OCI-LY1 (cell line): Measurements from ENCODE around the gene CCL11.

Experiments
- EZH2 ChIP-seq: fragments of 200-600 bp; sonication (generic), shearing (Covaris generic); IDR thresholded peaks from 2 replicates; pipeline ENCODE4 v1.8.0; 2017; ENCODE audit warnings: borderline replicate concordance, mixed run types, mild to moderate bottlenecking, antibody characterized with exemption, low read length, moderate library complexity, mixed read lengths
- TF ChIP-seq, protein P1 (sequence below): fragments of 200-600 bp; sonication (generic), shearing (Covaris generic); IDR thresholded peaks from 2 replicates; pipeline ENCODE4 v1.5.1; 2017; ENCODE audit warnings: mild to moderate bottlenecking, antibody characterized with exemption, low read length, moderate library complexity, mixed read lengths

DNA sequence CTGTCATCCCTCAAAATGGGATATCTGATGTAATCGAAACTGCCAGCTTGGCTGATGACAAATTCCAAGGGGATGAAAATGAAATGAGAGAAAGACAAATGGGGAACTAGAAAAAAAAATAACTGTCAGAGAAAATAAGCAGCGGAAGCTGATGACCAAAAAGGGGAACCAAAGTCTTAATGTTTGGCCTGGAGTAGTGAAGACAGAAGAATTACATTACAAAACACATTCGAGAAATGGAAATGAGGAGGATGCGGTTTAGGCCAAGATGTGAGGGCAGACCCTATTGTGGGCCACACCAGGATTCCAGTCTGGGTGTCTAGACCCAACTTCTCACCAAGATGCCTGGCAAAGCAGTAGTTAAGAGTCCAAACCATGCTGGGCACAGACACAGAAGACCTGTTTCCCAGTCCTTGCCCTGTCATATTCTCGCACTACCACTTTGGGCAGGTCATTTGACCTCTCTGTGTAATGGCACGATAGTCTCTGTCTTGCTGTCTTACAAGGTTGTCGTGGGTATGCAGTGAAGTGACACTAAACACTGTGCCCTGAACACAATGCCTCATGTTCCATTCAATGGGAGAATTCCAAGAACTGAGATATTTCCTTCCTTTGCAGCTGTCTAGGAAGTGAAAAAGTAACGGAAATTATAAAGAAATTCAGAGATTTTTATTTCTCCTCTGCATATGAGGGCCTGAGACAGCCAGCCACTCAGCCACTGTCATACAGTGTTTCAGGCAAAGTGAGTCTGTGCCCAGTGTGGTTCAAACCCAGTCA is 42.8 kb upstream of the CCL11 start:
- TF ChIP-seq, protein P1, sequence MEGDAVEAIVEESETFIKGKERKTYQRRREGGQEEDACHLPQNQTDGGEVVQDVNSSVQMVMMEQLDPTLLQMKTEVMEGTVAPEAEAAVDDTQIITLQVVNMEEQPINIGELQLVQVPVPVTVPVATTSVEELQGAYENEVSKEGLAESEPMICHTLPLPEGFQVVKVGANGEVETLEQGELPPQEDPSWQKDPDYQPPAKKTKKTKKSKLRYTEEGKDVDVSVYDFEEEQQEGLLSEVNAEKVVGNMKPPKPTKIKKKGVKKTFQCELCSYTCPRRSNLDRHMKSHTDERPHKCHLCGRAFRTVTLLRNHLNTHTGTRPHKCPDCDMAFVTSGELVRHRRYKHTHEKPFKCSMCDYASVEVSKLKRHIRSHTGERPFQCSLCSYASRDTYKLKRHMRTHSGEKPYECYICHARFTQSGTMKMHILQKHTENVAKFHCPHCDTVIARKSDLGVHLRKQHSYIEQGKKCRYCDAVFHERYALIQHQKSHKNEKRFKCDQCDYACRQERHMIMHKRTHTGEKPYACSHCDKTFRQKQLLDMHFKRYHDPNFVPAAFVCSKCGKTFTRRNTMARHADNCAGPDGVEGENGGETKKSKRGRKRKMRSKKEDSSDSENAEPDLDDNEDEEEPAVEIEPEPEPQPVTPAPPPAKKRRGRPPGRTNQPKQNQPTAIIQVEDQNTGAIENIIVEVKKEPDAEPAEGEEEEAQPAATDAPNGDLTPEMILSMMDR = no peak
- no peak for TF ChIP-seq EZH2
